GM19468 (cell line): ENCODE data around the gene TBC1D10B.
A peak's percentile ranks its signal among the peaks of the same experiment; 100 is the strongest.

Source experiments
- ATAC-seq: cut with Tn5 transposase; IDR thresholded peaks from one replicate; pipeline ENCODE4 v1.9.1; 2021; ENCODE audit warnings: mild to moderate bottlenecking, moderate library complexity, moderate number of reproducible peaks; ENCODE audit not compliant: unreplicated experiment; ENCODE audit errors: extremely low read depth

The TBC1D10B gene, protein sequence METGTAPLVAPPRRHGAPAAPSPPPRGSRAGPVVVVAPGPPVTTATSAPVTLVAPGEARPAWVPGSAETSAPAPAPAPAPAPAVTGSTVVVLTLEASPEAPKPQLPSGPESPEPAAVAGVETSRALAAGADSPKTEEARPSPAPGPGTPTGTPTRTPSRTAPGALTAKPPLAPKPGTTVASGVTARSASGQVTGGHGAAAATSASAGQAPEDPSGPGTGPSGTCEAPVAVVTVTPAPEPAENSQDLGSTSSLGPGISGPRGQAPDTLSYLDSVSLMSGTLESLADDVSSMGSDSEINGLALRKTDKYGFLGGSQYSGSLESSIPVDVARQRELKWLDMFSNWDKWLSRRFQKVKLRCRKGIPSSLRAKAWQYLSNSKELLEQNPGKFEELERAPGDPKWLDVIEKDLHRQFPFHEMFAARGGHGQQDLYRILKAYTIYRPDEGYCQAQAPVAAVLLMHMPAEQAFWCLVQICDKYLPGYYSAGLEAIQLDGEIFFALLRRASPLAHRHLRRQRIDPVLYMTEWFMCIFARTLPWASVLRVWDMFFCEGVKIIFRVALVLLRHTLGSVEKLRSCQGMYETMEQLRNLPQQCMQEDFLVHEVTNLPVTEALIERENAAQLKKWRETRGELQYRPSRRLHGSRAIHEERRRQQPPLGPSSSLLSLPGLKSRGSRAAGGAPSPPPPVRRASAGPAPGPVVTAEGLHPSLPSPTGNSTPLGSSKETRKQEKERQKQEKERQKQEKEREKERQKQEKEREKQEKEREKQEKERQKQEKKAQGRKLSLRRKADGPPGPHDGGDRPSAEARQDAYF

DNA sequence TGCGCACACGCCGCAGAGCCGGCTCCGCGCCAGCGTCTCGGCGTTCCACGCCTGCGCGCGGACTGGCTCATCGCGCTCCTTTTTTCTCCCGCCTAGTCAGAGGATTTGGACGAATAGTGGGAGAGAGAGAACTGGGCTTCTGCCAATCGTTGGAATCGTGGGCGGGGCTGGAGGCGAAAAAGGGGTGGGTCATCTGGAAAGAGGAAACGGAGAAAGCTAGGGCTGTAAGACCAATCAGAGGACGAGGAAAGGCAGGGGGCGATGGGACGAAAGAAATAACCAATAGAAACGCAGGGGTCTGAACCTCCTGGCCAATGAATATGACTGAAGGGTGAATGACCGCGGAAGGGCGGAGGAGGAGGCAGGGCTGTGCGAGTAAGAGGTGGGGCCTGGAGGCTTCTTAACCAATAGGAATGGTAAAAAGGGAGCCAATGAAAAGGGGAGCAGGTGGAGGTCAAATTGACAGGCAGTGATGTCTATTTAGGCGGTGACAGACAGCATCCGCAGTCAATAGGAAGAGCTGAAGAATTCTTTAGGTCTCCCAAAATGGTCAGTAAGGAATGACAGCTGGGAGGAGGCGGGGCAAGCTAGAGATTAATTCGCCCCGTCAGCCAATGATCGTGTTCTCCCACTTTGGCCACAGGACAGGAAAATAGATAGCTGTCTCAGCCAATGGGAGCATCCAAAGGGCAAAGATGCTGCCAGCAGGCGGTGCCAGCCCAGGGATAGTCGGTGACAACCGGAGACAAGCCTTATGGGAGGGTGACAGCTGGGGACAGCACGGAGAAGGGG is at the start of gene TBC1D10B:
TSS of gene TBC1D10B (minus strand) at position 39 of the 792 bp plus-strand sequence. CDS start 311 bp downstream, outside the sequence.
- ATAC-seq, result peak; percentile 74

DNA sequence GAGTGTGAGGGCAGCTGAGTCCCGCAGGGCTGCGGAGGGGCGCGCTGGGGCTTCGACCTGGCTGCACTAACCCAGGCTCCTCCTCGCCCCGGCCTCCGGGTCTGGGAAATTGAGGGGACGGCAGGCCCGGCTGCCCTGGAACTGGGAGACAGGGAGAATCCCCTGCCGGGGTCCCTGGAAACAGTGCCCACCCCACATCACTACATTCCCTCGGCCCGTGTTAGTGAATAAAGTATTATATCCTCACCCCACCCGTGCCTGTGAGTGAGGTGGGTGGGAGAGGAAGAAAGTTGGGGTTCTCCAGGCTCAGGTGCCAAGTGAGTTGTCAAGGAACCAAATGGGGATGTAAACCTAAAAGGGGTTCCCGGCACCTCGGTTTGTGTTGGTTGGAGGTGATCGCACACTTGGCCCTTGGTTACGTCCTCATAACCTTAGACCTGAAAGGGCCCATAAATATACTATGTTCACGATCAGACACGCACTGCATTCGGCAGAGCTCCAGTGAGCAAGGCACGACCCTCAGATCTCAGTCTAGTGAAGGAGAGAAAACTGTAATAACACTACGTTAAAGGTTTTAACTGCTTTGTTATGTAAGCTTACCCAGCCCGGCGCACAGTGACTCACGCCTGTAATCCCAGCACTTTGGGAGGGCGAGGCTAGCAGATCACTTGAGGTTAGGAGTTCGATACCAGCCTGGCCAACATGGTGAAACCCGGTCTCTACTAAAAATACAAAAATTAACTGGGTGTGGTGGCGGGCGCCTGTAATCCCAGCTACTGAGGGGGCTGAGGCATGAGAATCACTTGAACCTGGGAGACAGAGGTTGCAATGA is 48.3 kb upstream of the TBC1D10B start:
- no peak for ATAC-seq

DNA sequence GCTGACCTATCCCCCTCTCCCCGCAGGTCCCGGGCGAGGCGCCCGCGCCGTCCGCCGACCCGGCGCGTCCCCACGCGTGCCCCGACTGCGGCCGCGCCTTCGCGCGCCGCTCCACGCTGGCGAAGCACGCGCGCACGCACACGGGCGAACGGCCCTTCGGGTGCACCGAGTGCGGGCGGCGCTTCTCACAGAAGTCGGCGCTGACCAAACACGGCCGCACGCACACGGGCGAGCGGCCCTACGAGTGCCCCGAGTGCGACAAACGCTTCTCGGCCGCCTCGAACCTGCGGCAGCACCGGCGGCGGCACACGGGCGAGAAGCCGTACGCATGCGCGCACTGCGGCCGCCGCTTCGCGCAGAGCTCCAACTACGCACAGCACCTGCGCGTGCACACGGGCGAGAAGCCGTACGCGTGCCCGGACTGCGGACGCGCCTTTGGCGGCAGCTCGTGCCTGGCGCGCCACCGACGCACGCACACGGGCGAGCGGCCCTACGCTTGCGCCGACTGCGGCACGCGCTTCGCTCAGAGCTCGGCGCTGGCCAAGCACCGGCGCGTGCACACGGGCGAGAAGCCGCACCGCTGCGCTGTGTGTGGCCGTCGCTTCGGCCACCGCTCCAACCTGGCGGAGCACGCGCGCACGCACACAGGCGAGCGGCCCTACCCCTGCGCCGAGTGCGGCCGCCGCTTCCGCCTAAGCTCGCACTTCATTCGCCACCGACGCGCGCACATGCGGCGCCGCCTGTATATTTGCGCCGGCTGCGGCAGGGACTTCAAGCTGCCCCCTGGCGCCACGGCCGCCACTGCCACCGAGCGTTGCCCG is 47.4 kb upstream of the TBC1D10B start:
- ATAC-seq, result peak; percentile 62

DNA sequence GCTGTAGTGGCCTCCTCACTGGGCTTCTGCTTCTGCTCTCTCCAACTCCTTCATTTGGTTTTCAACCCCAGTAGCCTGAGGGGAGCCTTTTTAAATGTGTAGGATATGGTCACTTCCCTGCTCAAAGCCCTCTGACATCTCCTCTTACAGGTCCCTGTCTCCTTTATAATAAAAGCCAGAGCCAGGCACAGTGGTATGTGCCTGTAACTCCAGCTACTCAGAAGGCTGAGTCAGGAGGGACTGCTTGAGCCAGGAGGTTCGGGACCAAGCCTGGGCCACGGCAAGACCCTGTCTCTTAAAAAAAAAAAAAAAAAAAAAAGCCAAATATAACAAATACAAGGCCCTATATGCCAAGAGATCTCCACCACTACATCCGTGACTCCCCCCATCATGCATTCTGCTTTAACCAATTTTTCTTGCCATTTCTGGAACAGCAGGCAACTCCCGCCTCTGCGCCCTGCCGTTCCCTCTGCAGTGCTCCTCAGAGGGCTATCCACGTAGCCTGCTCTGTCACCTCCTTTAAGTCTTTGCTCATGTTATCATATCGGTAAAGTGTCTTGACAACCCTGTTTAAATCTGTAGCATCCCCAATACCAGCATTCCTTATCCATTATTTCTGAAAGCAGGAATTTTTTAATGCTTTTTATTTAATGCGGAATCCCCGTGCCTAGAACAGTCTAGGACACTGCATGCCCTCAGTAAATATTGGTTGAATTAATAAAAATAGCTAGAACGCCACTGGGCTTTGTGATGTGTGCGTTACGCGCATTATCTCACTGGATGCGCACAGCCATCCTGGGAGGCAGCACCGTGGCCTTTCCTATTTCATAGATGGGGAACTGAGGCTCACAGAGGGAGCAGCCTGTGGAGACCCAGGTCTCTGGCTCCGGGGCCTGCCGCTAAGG is 46.6 kb upstream of the TBC1D10B start:
- ATAC-seq, result no peak

DNA sequence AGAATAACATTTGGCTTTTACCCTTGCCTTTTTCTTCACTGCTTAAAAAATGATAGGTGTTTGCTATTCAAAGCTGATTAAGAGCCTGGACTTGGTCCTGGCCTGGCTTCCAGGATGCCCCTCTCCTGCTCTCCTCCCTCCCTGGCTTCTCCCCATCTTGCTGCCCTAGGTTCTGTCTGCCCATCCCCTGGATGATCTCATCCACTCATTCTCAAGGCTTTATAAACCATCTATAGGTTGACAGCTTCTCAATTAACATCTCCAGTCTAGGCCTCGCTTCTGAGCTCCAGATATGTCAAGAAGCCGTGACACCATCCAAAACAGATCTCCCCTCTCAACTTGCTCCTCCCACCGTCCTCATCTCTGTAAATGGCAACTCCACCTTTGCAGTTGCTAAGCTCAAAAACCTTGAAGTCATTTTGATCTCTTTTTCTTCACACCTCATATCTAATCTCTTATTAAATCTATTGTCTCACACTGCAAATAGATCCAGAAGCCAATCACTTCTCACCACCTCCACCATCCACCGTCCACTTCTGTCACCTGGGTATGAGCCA is 45.8 kb upstream of the TBC1D10B start:
- no peak for ATAC-seq

DNA sequence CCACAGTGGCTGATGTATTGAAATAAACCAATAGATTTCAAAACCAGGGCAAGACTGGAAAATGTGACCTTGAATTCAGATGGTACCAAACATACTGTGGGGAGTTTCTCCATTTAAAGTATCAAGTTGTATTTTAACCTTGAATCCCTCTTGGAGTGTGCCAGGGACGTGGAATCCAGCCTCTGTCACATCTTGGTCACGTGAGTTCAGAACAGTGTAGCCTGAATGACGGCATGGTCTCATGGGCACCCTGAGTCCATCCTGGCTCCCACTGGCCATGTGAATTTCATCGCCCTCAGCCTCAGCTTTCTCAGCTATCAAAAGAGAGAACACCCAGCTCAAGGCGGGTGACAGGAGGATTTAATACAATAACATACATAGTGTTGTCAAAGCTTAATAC is 43.9 kb upstream of the TBC1D10B start:
- no peak for ATAC-seq

DNA sequence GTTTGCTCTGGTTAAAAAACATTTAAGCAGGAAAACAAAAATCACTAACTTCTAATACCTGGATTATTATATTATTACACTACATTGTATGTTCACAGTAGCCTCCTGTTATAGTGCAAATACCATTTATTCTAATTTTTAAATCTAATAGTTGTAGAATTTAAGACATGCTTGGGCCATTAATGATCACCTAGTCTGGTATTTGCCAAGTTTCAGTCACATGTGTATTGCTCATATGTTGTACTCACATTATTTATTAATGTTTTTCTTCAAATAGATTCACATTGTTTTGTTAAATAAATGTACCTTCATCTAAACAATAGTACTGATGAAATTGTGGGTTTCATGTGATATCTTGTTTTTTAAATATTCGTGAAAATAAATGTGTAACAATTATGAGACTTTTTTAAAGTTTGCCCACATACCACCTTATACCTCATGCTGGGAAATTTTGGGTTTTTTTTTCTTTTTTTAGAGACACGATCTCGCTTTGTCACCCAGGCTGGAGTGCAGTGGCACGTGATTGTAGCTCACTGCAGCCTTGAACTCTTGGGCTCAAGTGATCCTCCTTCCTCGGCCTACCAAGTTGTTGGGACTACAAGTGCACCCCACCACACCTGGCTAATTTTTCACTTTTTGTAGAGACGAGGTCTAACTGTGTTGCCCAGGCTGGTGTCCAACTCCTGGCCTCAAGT is 43.0 kb upstream of the TBC1D10B start:
- no peak for ATAC-seq

DNA sequence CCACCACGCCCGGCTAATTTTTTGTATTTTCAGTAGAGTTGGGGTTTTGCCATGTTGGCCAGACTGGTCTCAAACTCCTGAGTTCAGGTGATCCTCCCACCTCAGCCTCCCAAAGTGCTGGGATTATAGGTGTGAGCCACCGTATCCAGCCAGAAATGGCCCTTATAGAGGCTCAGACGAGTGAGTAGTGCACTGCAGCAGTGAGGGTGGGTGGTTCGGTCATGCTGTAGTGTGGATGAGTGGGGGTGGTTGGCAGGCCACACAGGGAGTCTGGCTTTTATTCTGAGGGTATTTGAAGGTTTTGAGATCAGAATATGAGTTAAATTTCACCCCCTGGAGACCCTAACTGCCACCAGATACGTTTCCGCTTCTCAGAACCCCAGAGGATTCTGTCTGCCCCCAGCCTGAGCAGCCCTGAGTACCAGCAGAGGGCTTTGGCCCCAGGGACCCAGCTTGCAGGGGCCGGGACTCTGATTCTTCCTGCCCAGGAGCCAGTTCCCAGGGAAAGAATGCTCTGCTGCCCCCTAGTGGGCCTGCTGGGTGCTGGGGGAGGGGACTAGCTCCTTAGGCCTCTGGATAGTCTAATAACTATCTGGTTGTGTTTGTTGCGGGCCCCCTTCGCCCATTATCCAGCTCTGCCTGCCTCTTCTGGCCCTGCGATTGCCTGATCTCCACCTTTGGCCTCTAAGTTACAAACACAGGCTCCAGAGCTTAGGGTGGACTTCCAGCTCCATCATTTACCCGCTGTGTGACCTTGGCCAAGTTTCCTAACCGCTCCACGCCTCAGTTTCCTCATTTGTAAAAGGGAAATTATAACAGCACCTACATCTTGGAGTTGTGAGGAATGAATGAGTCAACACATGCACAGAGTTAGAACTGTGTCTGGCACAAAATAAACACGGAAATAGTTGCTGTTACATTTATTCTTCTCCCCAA is 39.1 kb upstream of the TBC1D10B start:
- no peak for ATAC-seq

DNA sequence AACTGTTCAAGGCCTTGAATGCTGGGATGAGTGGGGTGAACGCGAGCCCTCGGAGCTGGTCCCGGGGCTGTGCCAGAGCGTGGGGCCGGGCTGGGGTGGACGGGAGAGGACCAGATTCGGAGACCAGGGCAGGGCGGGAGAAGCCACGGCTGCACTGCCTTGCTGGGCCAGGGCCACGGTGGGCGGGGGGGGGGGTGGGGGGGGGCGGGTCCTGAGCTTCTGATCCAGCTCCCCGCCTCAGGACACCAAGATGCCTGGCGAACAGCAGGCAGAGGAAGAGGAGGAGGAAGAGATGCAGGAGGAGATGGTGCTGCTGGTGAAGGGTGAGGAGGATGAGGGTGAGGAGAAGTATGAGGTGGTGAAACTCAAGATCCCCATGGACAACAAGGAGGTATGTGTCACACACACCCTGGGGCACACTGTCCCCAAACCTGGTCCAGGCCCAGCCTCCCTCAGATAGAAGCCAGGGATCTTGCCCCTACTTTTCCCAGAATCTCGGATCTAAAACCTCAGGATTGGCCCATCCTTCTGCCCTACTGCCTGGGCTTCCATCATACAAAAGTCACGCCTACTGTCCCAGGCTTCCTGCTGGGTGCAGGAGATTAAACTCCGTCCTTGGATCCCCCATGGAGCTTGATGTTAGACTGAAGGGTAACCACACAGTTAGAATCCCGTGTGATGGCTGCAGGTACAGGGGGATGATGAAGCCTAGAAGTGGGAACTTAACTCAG is 37.7 kb upstream of the TBC1D10B start:
- no peak for ATAC-seq

DNA sequence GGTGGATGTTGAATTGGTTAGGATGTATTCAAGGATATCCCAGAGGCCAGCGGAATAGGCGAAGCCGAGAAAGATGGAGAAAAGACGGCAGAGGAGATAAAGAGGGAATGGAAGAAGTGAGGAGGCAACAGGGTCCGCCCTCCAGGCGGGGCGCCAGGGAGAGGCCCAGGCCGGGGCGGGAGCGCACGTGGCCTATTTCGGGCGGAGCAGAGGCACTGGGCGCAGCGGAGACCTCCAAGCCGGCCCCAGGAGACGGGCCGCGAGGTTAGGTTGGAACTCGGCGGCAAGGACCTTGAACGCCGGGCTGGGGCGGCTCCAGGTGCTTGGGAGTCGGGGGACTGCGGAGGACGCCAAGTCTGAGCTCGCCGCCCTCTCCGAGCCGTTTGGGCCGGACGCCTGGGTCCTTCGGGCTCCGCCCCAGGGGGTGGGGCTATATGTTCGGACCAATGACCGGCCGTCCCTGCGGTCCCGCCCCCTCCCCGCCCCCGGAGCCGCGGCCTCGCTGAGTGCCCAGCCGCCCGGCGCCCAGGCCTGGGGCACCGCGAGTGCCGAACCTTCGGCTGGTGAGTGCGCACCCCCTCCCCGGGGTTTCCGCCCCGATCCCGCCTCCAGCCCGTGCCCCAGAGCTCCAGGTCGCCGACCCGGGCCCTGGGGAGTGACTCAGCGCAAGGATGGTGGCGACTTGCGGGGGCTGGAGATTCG is 37.0 kb upstream of the TBC1D10B start, which contains the start of gene ZNF771:
TSS of gene ZNF771 (plus strand) at position 505 of the 702 bp plus-strand sequence. CDS start 448 bp downstream, outside the sequence.
- ATAC-seq, result no peak

DNA sequence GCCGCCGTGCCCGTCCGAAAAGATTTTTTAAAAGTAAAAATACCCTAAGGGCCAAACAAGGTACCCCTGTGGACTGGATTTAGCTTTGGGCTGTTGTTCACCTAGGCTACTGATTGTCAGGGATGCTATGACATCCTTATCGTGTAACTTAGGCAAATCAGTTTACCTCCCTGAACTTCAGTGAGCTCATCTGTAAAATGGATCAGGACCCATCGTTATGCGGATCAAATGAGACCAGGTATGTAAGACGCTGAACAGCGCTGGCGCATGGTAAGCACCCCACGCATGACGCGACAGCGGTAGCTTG is 36.5 kb upstream of the TBC1D10B start:
- no peak for ATAC-seq

DNA sequence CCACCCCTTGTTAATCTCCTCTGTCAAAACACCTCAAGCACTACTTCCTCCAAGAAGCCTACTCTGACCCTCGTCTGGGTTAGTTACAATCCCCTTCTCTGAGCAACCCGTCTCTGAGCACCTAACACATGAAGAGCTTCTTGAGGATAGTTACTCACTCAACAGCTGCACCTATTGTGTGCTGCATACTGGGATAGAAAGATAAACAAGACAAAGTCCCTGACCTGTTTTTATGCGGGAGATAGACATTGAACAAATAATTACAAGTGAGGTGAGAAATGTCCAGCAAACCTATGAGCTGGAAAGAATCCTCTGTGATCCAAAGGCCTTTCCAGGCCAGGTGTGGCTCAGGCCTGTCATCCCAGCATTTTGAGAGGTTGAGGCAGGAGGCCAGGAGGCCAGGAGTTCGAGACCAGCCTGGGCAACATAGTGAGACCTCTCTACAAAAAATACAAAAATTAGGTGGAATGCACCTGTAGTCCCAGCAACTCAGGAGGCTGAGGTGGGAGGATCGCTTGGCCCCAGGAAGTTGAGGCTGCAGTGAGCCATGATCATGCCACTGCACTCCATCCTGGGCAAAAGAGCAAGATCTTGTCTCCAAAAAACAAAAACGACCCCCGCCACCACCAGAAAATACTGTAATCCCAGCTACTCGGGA is 31.6 kb upstream of the TBC1D10B start:
- ATAC-seq, result no peak

DNA sequence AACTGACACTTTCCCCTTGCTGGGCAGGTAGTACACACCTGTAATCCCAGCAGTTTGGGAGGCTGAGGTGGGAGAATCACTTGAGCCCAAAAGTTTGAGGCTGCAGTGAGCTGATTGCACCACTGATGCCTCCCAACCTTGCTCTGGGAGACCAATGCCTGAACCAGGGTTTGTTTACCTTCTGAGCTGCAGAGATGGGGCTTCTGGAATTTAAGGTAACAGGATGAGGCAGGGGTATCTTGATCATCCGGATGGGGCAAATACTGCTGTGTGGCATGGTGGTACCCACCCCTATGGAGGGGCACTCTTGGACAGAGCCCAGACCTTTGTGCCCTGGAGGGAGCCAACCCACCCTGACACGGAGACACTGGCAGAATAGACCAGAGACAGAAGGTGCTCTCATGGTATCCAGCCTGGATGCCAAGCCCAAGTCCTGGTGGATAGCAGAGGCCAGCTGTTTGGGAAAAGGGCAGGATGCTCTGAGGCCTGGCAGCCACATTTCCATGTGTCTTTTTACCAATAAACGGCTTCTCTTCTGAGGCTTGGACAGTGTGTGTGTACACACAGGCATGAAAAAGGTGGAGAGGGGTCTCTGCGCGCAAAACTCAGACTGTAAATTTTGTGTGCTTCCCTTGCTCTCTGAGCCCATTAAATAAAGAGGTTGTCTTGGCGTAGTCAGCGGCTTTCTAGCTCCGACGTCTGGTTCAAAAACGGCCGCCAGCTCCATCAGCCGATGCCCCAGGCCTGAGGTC is 29.3 kb upstream of the TBC1D10B start:
- no peak for ATAC-seq
